ENCODE measurements around the gene ITPR2.
A peak's percentile ranks its signal among the peaks of the same experiment; 100 is the strongest.
"Not testable (repeated sequence)": the region's sequence is repeated elsewhere in the genome, so short reads cannot be mapped to it uniquely, and the experiment has no call there.

Gene ITPR2

GRCh38 chr12:26661399-26661798 lies 171.6 kb downstream of the ITPR2 start:
- DNase-seq (no peak), ATAC-seq (no peak)

GRCh38 chr12:26659930-26660329 lies 173.1 kb downstream of the ITPR2 start:
- DNase-seq, result no peak

DNA sequence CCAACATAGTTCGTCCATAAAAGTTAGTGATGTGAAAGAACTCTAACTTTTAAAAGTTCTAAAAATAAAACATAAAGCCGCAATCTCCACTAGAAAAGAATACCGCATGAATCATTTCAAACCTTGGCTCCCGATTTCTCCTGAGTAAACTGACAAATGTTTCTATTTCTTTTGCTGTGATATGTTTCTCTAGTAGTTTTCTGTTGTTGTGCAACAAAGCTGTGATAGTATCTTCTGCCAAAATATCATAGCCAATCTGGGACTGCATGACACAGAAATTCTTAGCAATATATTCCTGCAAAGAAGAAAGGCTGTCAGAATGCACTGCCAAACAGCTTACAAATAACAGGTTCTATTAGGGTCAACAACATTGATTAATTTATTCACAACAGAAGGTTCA lies 174.0 kb downstream of the ITPR2 start:
- no peak for DNase-seq
- ATAC-seq, result no peak

More at GRCh38 chr12:26659930-26660329, 173.1 kb downstream of the ITPR2 start:
- no peak for ATAC-seq

DNA sequence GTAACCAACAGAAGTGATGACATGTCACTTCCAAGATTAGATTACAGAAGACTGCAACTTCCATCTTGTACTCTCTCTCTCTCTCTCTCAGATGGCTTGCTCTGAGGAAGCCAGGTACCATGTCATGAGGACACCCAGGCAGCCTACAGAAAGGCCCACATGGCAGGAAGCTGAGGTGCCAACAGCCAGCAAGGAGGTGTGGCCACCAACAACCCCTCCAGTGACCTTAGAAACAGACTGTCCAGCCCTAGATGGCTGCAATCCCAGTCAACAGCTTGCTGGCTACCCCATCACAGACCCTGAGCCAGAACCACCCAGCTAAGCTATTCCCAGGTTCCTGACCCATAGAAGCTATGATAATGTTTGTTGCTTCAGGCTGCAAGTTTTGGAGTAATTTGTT lies 178.4 kb downstream of the ITPR2 start:
- ATAC-seq (no peak), DNase-seq (no peak)

GRCh38 chr12:26651566-26652188 lies 181.3 kb downstream of the ITPR2 start:
- peak; percentile 58 for DNase-seq
- ATAC-seq, result peak; percentile 79

DNA sequence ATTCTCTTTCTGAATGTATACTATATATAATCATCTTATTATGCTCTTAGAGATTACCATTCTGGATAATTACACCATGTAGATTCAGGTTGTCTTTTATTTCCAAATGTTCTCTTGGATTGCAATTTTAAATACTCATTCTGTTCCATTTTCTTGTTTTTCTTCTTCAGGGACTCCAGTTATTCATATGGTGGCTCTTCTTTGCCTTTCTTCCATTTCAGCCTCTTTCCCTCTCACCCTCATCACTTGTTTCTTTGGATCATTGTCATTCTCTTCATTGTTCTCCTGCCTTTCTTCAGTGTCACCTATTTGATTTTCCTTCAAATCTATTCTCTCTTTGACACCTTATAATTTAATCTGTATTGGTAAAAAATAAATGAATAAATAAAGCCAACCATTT lies 182.0 kb downstream of the ITPR2 start:
- no peak for ATAC-seq
- no peak for DNase-seq

GRCh38 chr12:26648999-26649398 lies 184.0 kb downstream of the ITPR2 start:
- ATAC-seq (no peak), DNase-seq (no peak)

DNA sequence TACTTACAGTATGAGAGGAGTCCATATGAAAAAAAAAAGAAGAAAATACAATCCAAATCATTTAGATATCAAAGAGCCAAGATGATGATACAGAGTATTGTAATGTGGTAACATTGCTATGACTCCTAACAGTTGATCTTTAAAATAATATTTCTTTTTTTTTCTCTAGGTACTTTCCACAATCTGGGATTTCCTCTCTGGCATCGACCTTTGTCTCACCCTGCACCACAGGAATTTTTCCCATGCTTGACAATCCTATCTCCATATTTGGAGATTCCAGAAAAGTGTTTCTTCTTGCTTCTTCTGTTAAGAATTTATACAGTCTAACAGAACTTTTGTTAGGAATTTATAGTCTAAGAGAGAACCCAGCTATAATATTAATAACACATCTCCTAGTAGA lies 184.4 kb downstream of the ITPR2 start:
- DNase-seq (no peak), ATAC-seq (no peak)

DNA sequence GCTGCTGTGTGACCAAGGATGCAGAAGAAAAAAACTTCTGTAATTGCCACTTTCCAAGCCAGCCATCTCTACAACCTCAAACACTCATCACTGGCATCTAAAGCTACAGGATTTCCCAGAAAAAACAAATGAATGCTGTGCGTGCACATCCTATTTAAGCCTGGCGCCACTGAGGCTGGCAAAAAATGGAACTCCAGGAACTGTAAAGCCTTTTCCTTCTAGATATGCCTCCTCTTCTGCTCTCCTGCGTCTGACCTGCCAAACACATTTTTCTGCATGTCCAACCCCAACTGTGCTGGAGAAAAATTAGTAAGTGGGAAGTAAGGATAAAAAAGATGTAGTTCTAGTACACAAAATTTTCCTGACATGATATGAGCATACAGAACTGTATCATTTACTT lies 184.9 kb downstream of the ITPR2 start:
- no peak for DNase-seq
- no peak for ATAC-seq

DNA sequence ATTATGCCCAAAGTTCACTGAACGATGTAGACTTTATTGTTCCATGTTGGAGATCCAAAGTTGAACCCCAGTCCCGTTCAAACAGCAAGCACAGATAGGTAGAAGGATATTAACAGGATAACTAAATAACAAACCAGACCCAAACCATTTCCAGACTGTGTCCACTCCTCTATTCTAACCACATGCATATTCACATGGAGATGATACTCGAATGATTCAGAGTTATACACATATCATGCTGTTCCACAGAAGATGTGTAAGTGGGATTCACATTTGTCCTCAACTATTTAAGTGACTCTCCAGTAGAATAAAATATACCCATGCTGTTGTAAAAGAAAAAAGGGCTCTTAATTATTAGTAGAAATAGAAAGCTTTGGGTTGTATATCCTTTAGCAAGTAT lies 185.9 kb downstream of the ITPR2 start:
- ATAC-seq (no peak), DNase-seq (no peak)

- DNase-seq (no peak), ATAC-seq (no peak)
Measured at GRCh38 chr12:26646571-26646970, 186.4 kb downstream of the ITPR2 start.

DNA sequence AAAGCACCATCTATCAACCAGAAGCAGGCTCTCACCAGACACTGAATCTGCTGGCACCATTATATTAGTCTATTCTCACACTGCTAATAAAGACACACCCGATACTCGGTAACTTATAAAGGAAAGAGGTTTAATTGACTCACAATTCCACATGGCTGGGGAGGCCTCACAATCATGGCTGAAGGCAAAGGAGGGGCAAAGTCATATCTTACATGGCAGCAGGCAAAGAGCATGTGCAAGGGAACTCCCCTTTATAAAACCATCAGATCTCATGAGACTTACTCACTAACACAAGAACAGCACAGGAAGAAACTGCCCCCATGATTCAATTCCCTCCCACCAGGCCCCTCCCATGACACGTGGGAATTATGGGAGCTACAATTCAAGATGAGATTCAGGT lies 188.6 kb downstream of the ITPR2 start:
- not testable (repeated sequence) for DNase-seq

GRCh38 chr12:26643532-26644315 lies 189.3 kb downstream of the ITPR2 start:
- ATAC-seq, result no peak
- no peak for DNase-seq

More for the DNA sequence above, 188.6 kb downstream of the ITPR2 start:
- not testable (repeated sequence) for ATAC-seq

DNA sequence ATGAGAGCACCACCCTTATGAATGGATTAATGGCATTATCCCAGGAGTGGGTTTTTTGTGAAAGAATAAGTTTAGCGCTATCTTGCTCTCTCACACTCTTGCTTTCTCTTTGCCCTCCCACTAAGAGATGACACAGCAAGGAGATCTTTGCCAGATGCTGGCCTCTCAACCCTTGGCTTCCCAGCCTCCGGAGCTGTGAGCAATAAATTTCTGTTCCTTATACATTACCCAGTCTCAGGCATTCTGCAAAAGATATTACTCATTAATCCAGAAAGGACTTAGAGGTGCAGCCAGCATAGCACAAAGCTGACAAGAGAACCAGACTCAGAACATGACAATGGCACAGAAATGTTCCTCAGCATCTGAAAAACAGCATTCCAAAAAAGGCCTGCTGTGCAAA lies 190.6 kb downstream of the ITPR2 start:
- no peak for ATAC-seq
- DNase-seq, result no peak

DNA sequence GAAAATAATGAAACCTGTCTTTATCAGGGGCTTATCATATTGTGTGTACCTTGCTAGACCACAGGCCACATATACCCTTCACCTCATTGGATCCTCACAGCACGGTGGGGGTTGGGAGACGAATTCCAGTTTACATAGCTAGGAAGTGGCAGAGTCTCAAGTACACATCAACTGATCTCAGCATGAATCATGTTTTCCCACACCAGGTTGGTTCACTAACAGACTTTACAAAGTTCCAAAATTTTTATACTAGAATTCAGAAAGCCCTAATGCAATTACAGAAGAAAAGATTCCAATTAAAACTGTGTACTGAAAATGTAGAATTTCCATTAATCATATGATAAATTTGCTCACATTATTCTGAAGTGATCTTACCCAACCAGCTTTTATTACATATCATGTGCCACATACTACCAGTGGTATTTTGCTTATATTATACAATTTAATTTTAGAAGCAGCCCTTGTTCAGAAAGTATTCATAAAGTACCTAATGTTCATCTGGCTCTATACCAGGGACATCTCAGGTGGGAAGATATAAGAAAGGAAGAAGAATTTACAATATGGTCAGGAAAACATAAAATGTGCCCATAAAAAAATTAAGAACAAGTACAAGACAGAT lies 196.2 kb downstream of the ITPR2 start:
- ATAC-seq (no peak), DNase-seq (no peak)

DNA sequence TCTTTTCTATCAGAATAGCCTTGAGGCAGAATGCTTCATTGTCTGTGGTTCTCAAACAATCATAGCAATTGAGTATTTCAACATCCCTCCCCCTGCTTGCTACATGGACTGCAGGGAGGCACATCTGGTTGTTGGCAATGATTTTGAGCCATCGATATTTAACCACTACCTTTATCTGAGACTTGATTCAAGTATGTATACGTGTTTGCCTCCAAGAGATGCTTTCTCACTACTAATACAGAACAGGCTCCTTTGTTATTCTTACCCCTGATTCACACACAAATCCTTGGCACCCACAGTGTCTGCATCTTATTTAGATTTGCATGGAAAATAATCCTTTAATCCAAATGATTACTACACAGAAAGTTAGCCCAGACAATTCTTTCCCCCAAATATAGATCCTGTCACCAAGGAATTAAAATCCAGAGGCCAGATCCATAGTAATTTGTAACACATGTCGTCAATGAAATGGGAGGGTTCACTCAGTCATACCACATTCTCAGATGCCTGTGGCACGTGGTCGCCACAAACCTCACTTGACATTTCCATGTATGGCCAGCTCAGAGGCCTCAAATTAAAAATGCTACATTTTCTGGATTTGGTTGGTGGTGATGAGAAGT lies 199.3 kb downstream of the ITPR2 start:
- peak; percentile 17 for DNase-seq
- peak; percentile 69 for ATAC-seq

GRCh38 chr12:26632756-26633155 lies 200.2 kb downstream of the ITPR2 start:
- DNase-seq, result no peak
- ATAC-seq, result no peak

DNA sequence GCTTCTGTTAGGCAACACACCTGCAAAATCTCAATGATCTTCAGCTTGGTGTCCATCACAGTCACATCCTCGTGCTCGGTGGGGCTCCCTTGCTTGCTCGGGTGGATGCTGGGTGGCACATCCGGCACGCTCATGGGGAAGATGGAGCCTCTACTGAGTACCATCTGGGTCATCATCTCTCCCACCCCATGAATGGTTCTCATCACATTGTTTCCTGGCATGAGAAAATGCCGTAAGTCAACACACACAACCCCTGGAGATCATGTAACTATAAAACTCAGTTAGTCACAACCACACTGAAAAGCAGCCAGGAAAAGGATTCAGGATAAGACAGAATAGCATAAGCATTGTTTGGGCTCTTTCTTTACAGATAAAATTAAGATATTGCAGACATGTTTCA lies 201.1 kb downstream of the ITPR2 start:
- ATAC-seq (no peak), DNase-seq (no peak)

GRCh38 chr12:26630546-26631027 lies 202.4 kb downstream of the ITPR2 start:
- DNase-seq (no peak), ATAC-seq (no peak)

DNA sequence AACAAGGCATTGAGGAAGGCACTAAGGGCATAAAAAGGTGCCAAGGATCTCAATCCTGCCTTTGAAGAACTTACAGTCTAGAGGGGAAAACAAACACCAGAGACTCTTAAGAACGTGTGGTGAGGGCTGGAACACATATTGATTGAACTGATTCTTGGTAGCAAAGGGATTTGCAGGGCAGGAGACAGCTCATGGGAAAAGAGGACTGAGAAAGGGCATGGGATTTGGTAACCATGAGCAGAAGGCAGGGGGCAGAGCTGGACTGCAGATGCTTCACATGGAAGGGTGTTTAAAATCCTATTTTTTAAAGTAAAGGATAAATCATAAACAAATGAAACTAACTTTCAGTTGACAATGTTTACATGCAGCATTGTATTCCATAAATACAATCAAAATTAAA lies 203.1 kb downstream of the ITPR2 start:
- ATAC-seq (no peak), DNase-seq (no peak)

DNA sequence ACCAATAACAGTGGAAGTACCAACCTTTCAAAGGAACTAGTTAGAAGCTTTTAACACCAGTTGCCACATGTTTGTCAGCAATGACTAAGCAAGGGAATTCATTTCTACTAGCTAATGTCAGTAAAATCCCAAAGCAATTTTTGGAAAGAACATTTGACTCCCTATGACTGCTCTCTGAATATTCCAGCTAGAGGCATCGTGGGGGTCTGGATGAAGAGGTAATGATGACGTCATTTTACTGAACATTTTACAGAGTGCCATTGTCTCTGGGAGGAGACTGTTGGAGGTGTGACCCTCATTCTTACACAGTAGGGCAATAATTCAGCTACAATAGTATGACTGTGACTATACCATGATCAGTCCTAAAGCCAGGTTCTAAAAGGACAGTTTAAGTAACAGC lies 204.8 kb downstream of the ITPR2 start:
- DNase-seq, result no peak
- no peak for ATAC-seq

DNA sequence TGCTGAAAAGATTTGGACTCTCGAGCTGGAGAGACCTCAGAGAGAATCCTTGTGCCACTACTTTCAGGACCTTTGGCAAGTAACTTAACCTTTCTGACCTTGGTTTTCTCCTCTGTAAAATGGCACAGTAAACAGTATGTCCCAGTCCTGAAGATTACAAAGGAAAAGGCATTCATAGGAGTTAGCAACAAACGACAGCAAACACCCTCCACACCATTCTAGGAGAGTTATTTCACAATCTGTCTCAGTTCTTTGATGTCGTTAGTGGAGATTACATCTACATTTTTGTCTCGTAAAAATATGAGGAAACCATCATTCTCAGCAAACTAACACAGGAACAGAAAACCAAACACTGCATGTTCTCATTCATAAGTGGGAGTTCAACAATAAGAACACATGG lies 205.7 kb downstream of the ITPR2 start:
- DNase-seq (no peak), ATAC-seq (no peak)

DNA sequence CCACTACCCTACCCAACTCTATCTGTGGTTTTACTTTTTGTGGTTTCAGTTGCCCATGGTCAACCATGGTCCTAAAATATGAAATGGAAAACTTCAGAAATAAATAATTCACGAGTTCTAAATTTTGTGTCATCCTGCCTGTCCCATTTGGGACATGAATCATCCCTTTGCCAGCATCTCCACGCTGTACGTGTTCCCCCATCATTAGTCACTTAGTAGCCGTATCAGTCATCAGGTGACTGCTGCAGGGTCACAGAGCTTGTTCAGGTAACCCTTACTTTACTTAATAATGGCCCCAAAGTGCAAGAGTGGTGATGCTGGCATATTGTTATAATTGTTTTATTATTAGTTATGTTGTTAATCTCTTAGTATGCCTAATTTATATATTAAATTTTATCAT lies 209.9 kb downstream of the ITPR2 start:
- ATAC-seq, result peak; percentile 71
- DNase-seq, result no peak
